Measurements from ENCODE around the gene BACH2. TPM values are rescaled to one million over a fixed set of nuclear protein-coding genes. Genes with fewer than 3 reads are reported as not detected.
"Not testable (repeated sequence)": the region's sequence is repeated elsewhere in the genome, so short reads cannot be mapped to it uniquely, and the experiment has no call there.

Gene BACH2
- total RNA-seq, 1 donor from 2014 or later, result 3.9 TPM

GRCh38 chr6:90135667-90136066, 161.0 kb downstream of the BACH2 start:
- no peak overlapping the region for H3K27ac ChIP-seq
- H3K27ac Mint-ChIP-seq, result peak overlapping the region; percentile 44
- TF ChIP-seq EZH2 (IDR thresholded peaks at IDR 0.05) (no peak), CTCF (IDR thresholded peaks at IDR 0.05) (no peak), EZH2phosphoT487 (IDR thresholded peaks at IDR 0.05) (no peak)
- no peaks in the 10 kb centered on the region for H3K4me1 ChIP-seq
- no peak for DNase-seq (ENCODE audit: low spot score)
- H3K36me3 ChIP-seq, result no peaks in the 10 kb centered on the region
- no peaks in the 10 kb centered on the region for H3F3A ChIP-seq (ENCODE audit: low read depth)
- H3K4me1 Mint-ChIP-seq, result peaks cover 44% of the 10 kb centered on the region
- peaks cover 3% of the 10 kb centered on the region for H3K36me3 Mint-ChIP-seq
- H3K27me3 ChIP-seq, result no peaks in the 10 kb centered on the region
- H3K9ac ChIP-seq, result no peak overlapping the region
- no peak overlapping the region for H3K4me3 Mint-ChIP-seq
- H3K79me2 ChIP-seq (ENCODE audit: low read depth), result no peaks in the 10 kb centered on the region
- no peak overlapping the region for H2AFZ ChIP-seq (replicated peaks)
- H3K27me3 Mint-ChIP-seq (ENCODE audit: insufficient read depth, low read depth), result no peaks in the 10 kb centered on the region
- H4K20me1 ChIP-seq (ENCODE audit: low read depth), result no peaks in the 10 kb centered on the region
- H3K9me3 ChIP-seq (ENCODE audit: low read depth), result no peaks in the 10 kb centered on the region
- H3K9me3 Mint-ChIP-seq, result peaks cover 2% of the 10 kb centered on the region
- H3K4me3 ChIP-seq, result no peak overlapping the region
- H3K4me2 ChIP-seq, result no peak overlapping the region

GRCh38 chr6:90133664-90134063, 163.0 kb downstream of the BACH2 start:
- peaks cover 48% of the 10 kb centered on the region for H3K4me1 Mint-ChIP-seq
- H3K4me2 ChIP-seq; H3F3A ChIP-seq (ENCODE audit: low read depth); H3K4me3 ChIP-seq; H3K27me3 ChIP-seq; H3K79me2 ChIP-seq (ENCODE audit: low read depth); H3K9me3 ChIP-seq (ENCODE audit: low read depth); H3K27me3 Mint-ChIP-seq (ENCODE audit: insufficient read depth, low read depth); H4K20me1 ChIP-seq (ENCODE audit: low read depth); H3K4me1 ChIP-seq; H3K27ac ChIP-seq; H3K4me3 Mint-ChIP-seq; H3K36me3 ChIP-seq; H3K9me3 Mint-ChIP-seq; H3K36me3 Mint-ChIP-seq; H2AFZ ChIP-seq (replicated peaks); H3K27ac Mint-ChIP-seq; DNase-seq (ENCODE audit: low spot score); H3K9ac ChIP-seq: not testable (repeated sequence)

GRCh38 chr6:90131614-90132423, 164.8 kb downstream of the BACH2 start:
- Histone ChIP-seq H3K4me3 (no peak overlapping the region), H3K27me3 (no peaks in the 10 kb centered on the region), H3K9me3 (ENCODE audit: low read depth) (no peaks in the 10 kb centered on the region), H2AFZ (replicated peaks) (no peak overlapping the region), H3K4me1 (no peaks in the 10 kb centered on the region), H3F3A (ENCODE audit: low read depth) (no peaks in the 10 kb centered on the region), H3K4me2 (no peak overlapping the region), H3K27ac (no peak overlapping the region), H3K9ac (no peak overlapping the region), H3K79me2 (ENCODE audit: low read depth) (no peaks in the 10 kb centered on the region), H4K20me1 (ENCODE audit: low read depth) (no peaks in the 10 kb centered on the region), H3K36me3 (no peaks in the 10 kb centered on the region)
- peaks cover 2% of the 10 kb centered on the region for H3K9me3 Mint-ChIP-seq
- peaks cover 3% of the 10 kb centered on the region for H3K36me3 Mint-ChIP-seq
- peaks cover 46% of the 10 kb centered on the region for H3K4me1 Mint-ChIP-seq
- TF ChIP-seq EZH2 (IDR thresholded peaks at IDR 0.05) (no peak), CTCF (IDR thresholded peaks at IDR 0.05) (no peak), EZH2phosphoT487 (IDR thresholded peaks at IDR 0.05) (no peak)
- H3K4me3 Mint-ChIP-seq, result no peak overlapping the region
- no peak for DNase-seq (ENCODE audit: low spot score)
- H3K27me3 Mint-ChIP-seq (ENCODE audit: insufficient read depth, low read depth), result no peaks in the 10 kb centered on the region
- H3K27ac Mint-ChIP-seq, result no peak overlapping the region

GRCh38 chr6:90131125-90131524, 165.5 kb downstream of the BACH2 start:
- H3K4me2 ChIP-seq, result no peak overlapping the region
- H3F3A ChIP-seq (ENCODE audit: low read depth), result no peaks in the 10 kb centered on the region
- TF ChIP-seq EZH2phosphoT487 (IDR thresholded peaks at IDR 0.05), result no peak
- TF ChIP-seq EZH2 (IDR thresholded peaks at IDR 0.05), result no peak
- no peak for TF ChIP-seq CTCF (IDR thresholded peaks at IDR 0.05)
- H3K9ac ChIP-seq, result no peak overlapping the region
- peaks cover 2% of the 10 kb centered on the region for H3K9me3 Mint-ChIP-seq
- no peak overlapping the region for H3K4me3 Mint-ChIP-seq
- no peaks in the 10 kb centered on the region for H3K4me1 ChIP-seq
- no peaks in the 10 kb centered on the region for H3K36me3 ChIP-seq
- no peaks in the 10 kb centered on the region for H3K79me2 ChIP-seq (ENCODE audit: low read depth)
- no peak overlapping the region for H3K27ac ChIP-seq
- H3K9me3 ChIP-seq (ENCODE audit: low read depth), result no peaks in the 10 kb centered on the region
- peaks cover 48% of the 10 kb centered on the region for H3K4me1 Mint-ChIP-seq
- H4K20me1 ChIP-seq (ENCODE audit: low read depth), result no peaks in the 10 kb centered on the region
- no peak overlapping the region for H2AFZ ChIP-seq (replicated peaks)
- H3K27ac Mint-ChIP-seq, result peak overlapping the region; percentile 86
- peaks cover 4% of the 10 kb centered on the region for H3K36me3 Mint-ChIP-seq
- H3K27me3 ChIP-seq, result no peaks in the 10 kb centered on the region
- no peak for DNase-seq (ENCODE audit: low spot score)
- no peak overlapping the region for H3K4me3 ChIP-seq
- H3K27me3 Mint-ChIP-seq (ENCODE audit: insufficient read depth, low read depth), result peaks cover 3% of the 10 kb centered on the region

DNA sequence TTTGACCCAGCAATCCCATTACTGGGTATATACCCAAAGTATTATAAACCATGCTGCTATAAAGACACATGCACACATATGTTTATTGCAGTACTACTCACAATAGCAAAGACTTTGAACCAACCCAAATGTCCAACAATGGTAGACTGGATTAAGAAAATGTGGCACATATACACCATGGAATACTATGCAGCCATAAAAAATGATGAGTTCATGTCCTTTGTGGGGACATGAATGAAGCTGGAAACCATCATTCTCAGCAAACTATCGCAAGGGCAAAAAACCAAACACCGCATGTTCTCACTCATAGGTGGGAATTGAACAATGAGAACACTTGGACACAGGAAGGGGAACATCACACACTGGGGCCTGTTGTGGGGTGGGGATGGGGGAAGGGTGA, 168.0 kb downstream of the BACH2 start:
- not testable (repeated sequence) for H3K9me3 Mint-ChIP-seq; H3K27ac ChIP-seq; H3K4me2 ChIP-seq; H3K36me3 ChIP-seq; DNase-seq (ENCODE audit: low spot score); H3K9ac ChIP-seq; H3K27me3 ChIP-seq; H3F3A ChIP-seq (ENCODE audit: low read depth); H3K9me3 ChIP-seq (ENCODE audit: low read depth); H3K27ac Mint-ChIP-seq; H4K20me1 ChIP-seq (ENCODE audit: low read depth); H2AFZ ChIP-seq (replicated peaks); H3K36me3 Mint-ChIP-seq; H3K4me3 Mint-ChIP-seq; H3K4me1 ChIP-seq; H3K4me3 ChIP-seq; H3K79me2 ChIP-seq (ENCODE audit: low read depth); H3K27me3 Mint-ChIP-seq (ENCODE audit: insufficient read depth, low read depth)
- peaks cover 57% of the 10 kb centered on the region for H3K4me1 Mint-ChIP-seq

Measured in neural progenitor cell (in vitro differentiated cells).